GM19351 (cell line): ENCODE measurements around the gene MFAP3.

Experiments used
- ATAC-seq: cut with Tn5 transposase; IDR thresholded peaks from one replicate; pipeline ENCODE4 v1.9.1; 2021; ENCODE audit warnings: mild to moderate bottlenecking, moderate library complexity; ENCODE audit not compliant: unreplicated experiment

MFAP3 gene

DNA sequence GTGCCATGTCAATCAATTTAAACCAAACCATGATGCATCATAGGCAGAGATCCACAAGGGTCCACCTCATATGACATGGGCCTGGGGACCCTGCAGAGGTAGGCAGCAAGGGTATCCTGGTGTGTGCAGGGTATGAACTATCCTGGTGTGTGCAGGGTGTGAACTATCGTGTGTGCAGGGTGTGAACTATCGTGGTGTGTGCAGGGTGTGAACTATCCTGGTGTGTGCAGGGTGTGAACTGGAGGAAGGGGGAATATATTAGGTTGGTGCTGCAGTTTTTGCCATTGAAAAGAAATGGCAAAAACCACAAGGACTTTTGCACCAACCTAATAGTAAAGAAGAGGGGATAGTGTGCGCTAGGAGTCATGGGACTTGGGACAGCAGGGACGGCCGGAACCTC, 50.0 kb downstream of the MFAP3 start:
- ATAC-seq: no peak

DNA sequence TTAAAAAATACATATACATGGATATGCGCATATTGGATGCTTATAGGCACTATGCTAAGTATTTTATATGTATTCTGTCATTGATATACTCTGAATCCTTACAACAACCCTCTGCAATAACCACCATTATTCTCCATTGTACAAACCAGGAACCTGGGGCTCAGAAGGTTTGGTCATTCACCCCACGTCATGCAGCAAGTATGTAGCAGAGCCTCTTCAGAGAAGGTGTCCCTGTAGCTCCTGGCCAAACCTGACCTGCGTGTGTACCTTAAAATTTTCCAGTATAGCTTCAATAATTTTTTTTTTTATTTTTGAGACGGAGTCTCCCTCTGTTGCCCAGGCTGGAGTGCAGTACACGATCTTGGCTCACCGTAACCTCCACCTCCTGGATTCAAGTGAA, 51.9 kb downstream of the MFAP3 start:
- ATAC-seq: no peak

DNA sequence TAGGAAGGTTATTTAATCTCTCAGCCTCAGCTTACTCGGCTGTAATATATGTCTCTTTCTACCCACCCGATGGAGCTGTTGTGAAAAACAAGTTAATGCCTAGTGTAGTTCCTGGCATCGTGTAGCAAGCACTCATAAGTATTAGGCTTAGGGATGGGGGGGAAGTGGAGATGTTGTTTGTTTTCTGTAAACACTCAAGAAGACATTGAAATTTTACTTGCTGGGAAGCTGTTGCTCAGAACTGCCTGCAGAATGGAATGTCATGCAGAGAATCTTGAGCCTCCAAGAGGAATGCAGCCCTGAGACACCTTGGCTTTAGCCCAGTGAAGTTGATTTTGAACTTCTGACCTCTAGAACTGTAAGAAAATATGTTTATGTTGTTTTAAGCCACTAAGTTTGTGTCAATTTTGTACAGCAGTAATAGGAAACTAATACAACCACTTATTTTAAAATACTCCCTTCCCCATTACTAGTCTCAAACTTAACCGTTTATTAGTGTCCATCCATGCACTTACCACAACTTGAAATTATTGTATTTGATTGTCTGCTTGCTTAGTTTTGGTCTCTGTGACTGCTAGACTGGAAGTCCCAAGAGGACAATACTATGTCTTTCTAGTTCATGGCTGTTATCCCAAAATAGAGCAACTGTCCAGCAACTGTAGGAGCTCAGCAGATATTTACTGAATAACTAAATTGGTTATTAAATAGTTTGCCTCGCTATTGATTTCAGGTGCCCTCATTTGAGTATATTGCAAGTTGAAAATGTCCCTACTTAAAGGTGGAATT, 53.8 kb downstream of the MFAP3 start:
- no peak for ATAC-seq

DNA sequence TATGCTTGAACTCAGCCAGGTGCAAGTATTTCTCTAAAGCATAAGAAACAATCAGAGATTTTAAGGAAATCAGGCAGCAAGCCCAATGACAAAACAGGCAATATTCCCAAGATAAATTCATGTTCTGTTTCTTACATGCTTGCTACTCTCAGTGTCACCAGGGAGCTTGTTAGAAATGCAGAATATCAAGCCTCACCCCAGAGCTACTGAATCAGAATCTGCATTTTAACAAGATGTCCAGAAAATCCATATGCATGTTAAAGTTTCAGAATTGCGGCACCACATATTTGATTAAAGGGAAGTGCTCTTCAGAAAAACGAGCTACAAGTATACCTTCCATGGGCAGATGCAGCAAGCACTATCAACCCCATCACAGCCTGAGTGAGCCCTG, 54.4 kb downstream of the MFAP3 start:
- no peak for ATAC-seq

DNA sequence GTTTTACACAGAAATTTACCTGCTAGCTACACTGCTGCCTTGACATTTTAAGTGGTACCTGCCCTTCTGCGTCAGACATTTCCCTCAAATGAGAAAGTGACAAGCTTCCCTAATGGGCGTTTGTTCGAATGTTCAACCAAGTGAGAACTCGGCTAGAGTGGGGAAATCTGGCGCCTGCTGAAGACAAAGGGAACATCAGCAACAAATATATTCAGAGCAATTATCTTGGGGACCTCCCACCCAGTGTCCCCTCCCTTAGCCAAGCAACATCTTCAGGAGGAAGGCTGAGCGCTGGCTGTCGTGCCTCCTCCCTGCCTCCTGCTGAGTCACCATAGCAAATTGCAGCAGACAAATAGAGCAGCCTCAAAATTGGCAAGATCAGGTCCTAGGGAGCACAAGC, 57.1 kb downstream of the MFAP3 start:
- no peak for ATAC-seq

DNA sequence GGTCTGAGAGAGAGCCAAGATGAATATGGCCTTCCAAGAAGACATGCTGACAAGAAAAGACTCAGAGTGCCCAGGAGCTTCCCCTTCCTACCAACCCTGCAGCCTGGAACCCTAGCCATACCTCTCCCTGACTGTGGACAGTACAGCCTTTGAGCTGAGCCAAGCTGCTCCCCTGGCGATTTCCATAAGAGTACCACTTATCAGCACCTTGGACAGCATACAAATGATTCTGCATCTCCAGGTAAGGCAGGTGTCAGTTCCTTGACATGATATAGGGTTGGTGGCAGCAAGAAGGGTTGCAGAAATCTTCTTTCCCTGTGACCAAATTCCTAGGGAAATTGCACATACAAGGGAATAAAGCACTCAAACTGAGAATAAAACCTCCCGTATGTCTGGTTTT, 58.3 kb downstream of the MFAP3 start:
- no peak for ATAC-seq

DNA sequence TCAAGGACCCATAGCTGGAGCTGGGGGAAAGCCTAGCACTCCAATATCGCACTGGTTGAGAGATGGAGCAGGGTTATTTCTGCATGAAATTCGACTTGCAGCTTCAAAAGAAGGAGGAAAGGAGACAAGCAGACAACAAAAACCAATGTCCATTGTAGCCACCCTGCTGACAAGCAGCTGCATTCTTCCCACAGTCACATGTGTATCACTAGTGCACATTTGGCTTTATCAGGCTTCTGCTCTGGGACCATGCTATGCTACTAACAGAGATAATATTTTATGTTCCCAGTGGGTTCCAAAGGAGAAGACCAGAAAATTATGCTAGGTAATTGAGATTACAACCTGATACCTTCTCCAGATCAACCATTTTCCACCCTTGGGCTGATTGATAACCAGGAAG, 59.7 kb downstream of the MFAP3 start:
- no peak for ATAC-seq

DNA sequence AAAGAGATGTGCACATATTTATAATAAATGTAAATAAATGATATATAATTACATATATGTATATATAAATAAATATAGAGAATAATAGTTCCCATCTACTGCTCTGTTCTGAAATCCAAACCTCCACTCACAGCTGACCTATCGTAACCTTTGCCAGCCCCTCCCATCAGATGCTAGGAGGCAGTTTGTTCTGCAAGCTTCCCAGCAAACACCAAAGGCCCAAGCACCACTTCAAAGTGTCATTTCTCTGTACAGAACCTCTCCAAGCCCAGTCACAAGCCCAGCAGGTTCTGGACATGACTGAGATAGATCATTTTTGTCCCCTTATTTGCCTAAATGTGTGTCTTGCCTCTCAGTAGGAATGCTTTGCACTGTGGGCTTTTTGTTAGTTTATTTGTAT, 62.4 kb downstream of the MFAP3 start:
- no peak for ATAC-seq

DNA sequence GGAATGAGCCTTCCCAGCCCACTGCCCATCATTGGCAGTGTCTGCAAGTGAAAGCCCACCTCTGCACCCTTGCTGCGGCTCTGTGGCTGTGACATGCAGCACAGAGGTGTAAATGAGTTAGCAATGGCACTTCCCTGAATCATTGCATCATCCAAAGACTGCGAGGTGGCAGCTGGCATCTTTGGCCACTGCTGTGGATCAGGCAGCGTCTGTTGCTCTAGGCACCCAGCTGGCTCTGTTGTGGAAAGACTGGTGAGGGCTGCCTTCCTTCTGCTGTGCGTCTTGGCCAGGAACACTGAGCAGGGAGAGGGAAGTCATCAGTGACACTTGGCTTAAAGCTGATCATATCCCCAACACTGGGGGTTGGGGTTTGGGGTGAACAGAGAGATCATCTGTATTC, 64.5 kb downstream of the MFAP3 start:
- ATAC-seq: no peak
